HUES64 (cell line): ENCODE data around the gene AGL.
"Not testable (repeated sequence)": the region's sequence is repeated elsewhere in the genome, so short reads cannot be mapped to it uniquely, and the experiment has no call there.

Experiments used
- H3K27ac ChIP-seq: 2 replicates; pipeline ENCODE4 v1.7.0; 2013; ENCODE audit warnings: low read depth, low read length, inconsistent platforms
- H3K27me3 ChIP-seq: 2 replicates; pipeline ENCODE4 v1.6.1; 2013; ENCODE audit warnings: mild to moderate bottlenecking, low read length; ENCODE audit not compliant: insufficient read depth
- H3K36me3 ChIP-seq: 2 replicates; pipeline ENCODE4 v1.6.1; 2013; ENCODE audit warnings: mild to moderate bottlenecking, low read length; ENCODE audit not compliant: insufficient read depth
- H3K4me1 ChIP-seq: 2 replicates; pipeline ENCODE4 v1.6.1; 2013; ENCODE audit warnings: mild to moderate bottlenecking, low read length, moderate library complexity; ENCODE audit not compliant: insufficient read depth
- H3K4me3 ChIP-seq: 2 replicates; pipeline ENCODE4 v1.5.1; 2013; ENCODE audit warnings: mild to moderate bottlenecking, low read length, moderate library complexity
- H3K9ac ChIP-seq: 2 replicates; pipeline ENCODE4 v1.6.1; 2013; ENCODE audit warnings: mild to moderate bottlenecking, low read depth, low read length
- H3K9me3 ChIP-seq: 2 replicates; pipeline ENCODE4 v1.6.1; 2013; ENCODE audit warnings: low read depth, low read length; ENCODE audit not compliant: insufficient read depth
- WGBS: fragments of 150-250, 120-280 bp; methylation state at CpG from one replicate; pipeline ENCODE4 v1.1.7; 2013; ENCODE audit warnings: missing lambda C conversion rate; 5-methylcytosine and 5-hydroxymethylcytosine counted together

AGL gene

DNA sequence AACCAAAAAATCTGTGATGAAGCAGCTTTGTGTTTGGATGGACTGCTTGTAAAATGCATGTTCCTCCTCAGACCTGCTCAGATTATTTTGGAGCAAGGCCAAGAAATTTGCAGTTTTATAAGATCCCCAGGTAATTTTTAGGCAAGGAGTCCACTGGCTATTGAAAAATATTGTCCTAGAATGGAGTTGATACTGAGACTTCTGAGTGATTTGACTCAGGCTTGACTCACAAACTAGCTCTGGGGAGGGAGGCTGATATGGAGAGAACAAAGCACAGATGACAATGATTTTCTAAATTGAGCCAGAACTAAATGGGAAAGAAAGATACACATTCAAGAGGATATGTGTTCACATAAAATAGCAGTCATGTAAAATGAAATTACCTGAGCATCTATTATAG lies 36.7 kb downstream of the AGL start:
- Histone ChIP-seq H3K9ac (no peak overlapping the region), H3K9me3 (0 out of 2 replicates have a peak, but pooled peaks cover 3% of the 10 kb centered on the region), H3K4me1 (peaks cover 14% of the 10 kb centered on the region), H3K4me3 (no peak overlapping the region), H3K27ac (no peak overlapping the region), H3K27me3 (no peaks in the 10 kb centered on the region), H3K36me3 (peaks cover 55% of the 10 kb centered on the region)

DNA sequence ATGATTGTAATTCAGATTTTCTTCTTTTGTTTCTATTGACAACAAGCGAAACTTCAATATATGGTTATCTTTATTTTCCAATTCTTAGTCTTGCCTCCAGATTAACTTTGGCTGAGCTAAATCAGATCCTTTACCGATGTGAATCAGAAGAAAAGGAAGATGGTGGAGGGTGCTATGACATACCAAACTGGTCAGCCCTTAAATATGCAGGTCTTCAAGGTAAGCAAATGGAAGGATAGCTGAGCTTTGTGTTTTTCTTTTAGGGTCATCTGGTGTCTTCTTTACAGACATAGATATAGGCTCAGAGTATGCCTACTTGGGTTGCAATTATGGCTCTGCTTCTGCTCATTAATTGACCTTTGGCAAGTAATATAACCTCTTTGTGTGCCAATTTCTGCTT lies 37.7 kb downstream of the AGL start:
- no peak overlapping the region for H3K4me3 ChIP-seq
- no peak overlapping the region for H3K27ac ChIP-seq
- 87% methylated on average over 2 of the region's 2 CpGs for WGBS
- H3K9ac ChIP-seq: no peak overlapping the region
- H3K36me3 ChIP-seq: peaks cover 55% of the 10 kb centered on the region
- 0 out of 2 replicates have a peak, but pooled peaks cover 3% of the 10 kb centered on the region for H3K9me3 ChIP-seq
- H3K4me1 ChIP-seq: peaks cover 14% of the 10 kb centered on the region
- no peaks in the 10 kb centered on the region for H3K27me3 ChIP-seq

DNA sequence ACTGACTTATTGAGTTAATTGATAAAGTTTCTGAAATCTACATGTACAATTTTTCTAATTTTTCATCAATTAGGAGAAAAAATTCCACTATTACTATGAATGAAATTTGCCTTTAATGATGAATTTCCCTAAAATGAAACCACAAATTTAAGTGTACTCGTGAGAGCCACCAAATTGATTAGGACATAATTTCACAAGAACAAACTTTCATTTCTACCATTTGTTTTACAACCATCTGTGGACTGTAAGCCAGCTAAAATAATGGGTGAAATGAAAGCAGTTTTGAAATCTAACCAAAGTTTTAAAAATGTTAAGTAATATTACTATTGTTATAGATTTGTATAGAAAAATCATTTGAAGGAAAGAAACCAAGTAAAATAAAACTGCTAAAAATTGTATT lies 41.8 kb downstream of the AGL start:
- Histone ChIP-seq H3K27me3 (no peaks in the 10 kb centered on the region), H3K4me3 (no peak overlapping the region), H3K4me1 (peaks cover 2% of the 10 kb centered on the region; the same call in 1 of the 2 replicates), H3K9ac (no peak overlapping the region), H3K27ac (no peak overlapping the region), H3K36me3 (peaks cover 47% of the 10 kb centered on the region), H3K9me3 (no peaks in the 10 kb centered on the region)
- WGBS: 100% methylated on average over 1 of the region's 1 CpG

DNA sequence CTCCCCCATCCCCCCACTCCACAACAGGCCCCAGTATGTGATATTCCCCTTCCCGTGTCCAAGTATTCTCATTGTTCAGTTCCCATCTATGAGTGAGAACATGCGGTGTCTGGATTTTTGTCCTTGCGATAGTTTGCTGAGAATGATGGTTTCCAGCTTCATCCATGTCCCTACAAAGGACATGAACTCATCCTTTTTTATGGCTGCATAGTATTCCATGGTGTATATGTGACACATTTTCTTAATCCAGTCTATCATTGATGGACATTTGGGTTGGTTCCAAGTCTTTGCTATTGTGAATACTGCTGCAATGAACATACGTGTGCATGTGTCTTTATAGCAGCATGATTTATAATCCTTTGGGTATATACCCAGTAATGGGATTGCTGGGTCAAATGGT lies 53.1 kb downstream of the AGL start:
- H3K36me3 ChIP-seq: peaks cover 40% of the 10 kb centered on the region
- H3K9ac ChIP-seq, H3K27ac ChIP-seq, H3K9me3 ChIP-seq, H3K4me3 ChIP-seq, H3K4me1 ChIP-seq, H3K27me3 ChIP-seq: not testable (repeated sequence)
- 98% methylated on average over 3 of the region's 4 CpGs for WGBS

DNA sequence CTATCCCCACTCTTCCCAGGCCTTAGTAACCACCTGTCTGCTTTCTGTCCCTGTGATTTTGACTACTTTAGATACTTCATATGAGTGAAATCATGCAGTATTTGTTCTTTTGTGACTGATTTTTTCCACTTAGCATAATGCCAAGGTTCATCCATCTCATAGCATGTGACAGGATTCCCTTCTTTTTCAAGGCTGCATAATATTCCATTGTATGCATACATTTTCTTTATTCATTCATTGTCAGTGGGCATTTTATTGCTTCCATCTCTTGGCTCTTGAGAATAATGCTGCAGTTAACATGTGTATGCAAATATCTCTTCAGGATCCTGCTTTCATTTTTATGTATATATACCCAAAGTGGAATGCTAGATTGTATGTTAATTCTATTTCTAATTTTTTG lies 56.4 kb downstream of the AGL start:
- peaks cover 4% of the 10 kb centered on the region; the same call in 1 of the 2 replicates for H3K9me3 ChIP-seq

DNA sequence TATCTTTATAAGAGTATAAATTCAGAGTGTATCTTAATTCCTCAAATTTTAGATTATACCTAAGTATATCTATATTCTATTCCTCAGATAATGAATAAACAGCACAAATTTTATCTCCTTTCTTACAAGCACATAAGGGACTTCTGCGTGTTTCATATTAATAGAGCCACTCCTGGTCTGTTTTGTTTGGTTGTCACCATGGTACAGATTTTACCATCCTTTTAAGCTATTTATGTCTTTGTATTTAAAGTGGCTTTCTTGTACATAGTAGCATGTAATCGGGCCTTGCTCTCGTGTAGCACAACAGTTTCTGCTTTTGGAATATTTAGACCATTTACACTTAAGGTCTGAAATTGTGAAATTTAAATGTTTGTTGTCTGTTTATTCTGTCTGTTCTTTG lies 67.1 kb downstream of the AGL start:
- WGBS: 93% methylated on average over 3 of the region's 3 CpGs
- peaks cover 43% of the 10 kb centered on the region for H3K36me3 ChIP-seq
- no peak overlapping the region for H3K27ac ChIP-seq
- no peaks in the 10 kb centered on the region for H3K4me1 ChIP-seq
- no peaks in the 10 kb centered on the region for H3K27me3 ChIP-seq
- H3K4me3 ChIP-seq: no peak overlapping the region
- H3K9me3 ChIP-seq: no peaks in the 10 kb centered on the region
- H3K9ac ChIP-seq: no peak overlapping the region

More for the DNA sequence above, 56.4 kb downstream of the AGL start:
- Histone ChIP-seq H3K27ac (no peak overlapping the region), H3K4me1 (no peaks in the 10 kb centered on the region), H3K4me3 (no peak overlapping the region), H3K27me3 (no peaks in the 10 kb centered on the region), H3K9ac (no peak overlapping the region), H3K36me3 (peaks cover 34% of the 10 kb centered on the region)

DNA sequence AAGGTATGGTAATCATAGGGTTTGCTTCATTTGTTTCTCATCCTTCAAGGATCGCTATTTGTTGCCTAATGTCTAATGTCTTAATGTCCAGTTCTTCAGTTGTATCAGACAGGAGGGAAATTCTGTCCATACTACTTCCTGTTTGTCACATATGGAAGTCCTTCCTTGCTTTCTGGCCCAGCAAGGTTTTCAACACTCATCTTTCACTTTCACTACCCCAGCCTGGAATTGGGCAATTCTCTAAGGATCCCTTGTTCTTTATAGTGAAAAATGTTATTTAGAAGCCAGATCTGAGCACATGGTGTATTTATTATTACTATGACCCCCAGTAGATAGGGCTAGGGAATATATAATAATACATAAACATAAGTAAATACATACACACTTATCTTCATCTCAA lies 69.1 kb downstream of the AGL start:
- Histone ChIP-seq H3K9me3 (no peaks in the 10 kb centered on the region), H3K4me1 (no peaks in the 10 kb centered on the region), H3K4me3 (no peak overlapping the region), H3K27ac (no peak overlapping the region), H3K9ac (no peak overlapping the region), H3K36me3 (peaks cover 25% of the 10 kb centered on the region), H3K27me3 (no peaks in the 10 kb centered on the region)
- 100% methylated on average over 1 of the region's 1 CpG for WGBS

DNA sequence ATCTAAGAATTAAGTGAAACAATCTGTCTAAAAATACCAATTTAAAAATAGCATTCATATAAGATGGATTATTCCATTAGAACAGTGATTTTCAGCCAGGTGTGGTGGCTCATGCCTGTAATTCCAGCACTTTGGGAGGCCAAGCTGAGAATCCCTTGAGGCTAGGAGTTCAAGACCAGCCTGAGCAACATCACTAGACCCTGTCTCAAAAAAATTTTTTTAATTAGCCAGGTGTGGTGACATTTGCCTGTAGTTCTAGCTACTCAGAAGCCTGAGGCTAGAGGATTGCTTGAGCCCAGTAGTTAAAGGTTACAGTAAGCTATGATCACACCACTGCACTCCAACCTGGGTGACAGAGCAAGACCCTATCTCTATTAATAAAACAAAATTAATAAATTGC lies 84.6 kb downstream of the AGL start:
- Histone ChIP-seq H3K9ac (no peak overlapping the region), H3K27ac (no peak overlapping the region), H3K4me1 (0 out of 2 replicates have a peak, but pooled peaks cover 2% of the 10 kb centered on the region), H3K27me3 (no peaks in the 10 kb centered on the region), H3K4me3 (no peak overlapping the region), H3K9me3 (no peaks in the 10 kb centered on the region), H3K36me3 (no peaks in the 10 kb centered on the region)

DNA sequence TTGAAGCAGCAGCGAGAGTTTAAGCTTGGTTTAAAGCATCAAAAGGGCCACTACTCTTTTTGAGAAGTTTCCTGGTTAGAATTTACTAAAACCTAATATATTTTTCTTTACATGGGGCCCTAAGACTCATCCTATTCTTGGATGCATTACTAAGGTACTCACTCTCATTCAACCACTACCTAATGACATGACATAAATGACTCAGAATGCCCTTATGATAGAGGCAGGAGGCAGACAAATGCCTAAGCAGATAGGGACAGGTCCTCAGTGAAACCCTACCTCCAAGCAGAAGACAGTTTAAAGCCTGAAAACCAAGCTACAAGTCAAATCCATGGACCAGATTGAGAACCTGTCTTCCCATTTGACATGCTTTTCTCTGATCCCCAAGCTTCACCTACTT lies 85.4 kb downstream of the AGL start:
- WGBS: 100% methylated on average over 1 of the region's 1 CpG
- Histone ChIP-seq H3K9me3 (no peaks in the 10 kb centered on the region), H3K27ac (no peak overlapping the region), H3K4me3 (no peak overlapping the region), H3K36me3 (no peaks in the 10 kb centered on the region), H3K4me1 (no peaks in the 10 kb centered on the region), H3K9ac (no peak overlapping the region), H3K27me3 (no peaks in the 10 kb centered on the region)

DNA sequence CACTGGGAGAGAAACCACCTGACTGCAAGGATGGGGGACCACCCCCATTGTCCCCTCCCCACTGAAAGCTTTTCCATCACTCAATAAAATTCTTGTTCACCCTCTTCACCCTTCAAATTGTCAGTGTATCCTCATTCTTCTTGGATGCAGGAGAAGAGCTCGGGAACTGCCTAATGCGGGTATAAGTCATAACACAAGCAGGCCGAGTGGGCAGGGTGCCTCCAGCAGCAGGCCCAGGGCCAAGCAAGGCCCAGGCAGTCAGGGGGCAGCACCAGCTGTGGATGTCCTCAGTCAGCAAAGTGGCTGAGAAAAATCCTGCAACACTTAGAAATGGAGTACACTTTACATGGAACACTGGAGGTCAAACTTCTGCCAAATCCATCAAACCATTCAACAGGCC lies 85.9 kb downstream of the AGL start:
- Histone ChIP-seq H3K4me1 (no peaks in the 10 kb centered on the region), H3K36me3 (no peaks in the 10 kb centered on the region), H3K4me3 (no peak overlapping the region), H3K27ac (no peak overlapping the region), H3K9ac (no peak overlapping the region), H3K27me3 (no peaks in the 10 kb centered on the region), H3K9me3 (no peaks in the 10 kb centered on the region)
- 96% methylated on average over 3 of the region's 3 CpGs for WGBS

DNA sequence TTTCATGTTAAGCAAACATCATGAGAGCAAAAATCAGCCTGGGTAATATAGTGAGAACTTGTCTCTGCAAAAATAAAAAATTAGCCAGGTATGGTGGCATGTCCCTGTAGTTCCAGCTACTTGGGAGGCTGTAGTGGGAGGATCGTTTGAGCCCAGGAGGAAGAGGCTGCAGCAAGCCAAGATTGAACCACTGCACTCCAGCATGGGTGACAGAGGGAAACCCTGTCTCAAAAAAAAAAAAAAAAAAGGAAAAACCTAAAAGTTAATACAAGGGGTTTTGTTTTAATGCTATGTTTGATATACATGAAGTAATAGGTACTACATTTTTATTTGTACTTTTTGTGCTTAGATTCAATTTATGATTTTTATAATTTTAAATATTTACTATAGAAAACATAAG lies 92.6 kb downstream of the AGL start:
- Histone ChIP-seq H3K4me1 (no peaks in the 10 kb centered on the region), H3K27me3 (no peaks in the 10 kb centered on the region), H3K27ac (no peak overlapping the region), H3K4me3 (no peak overlapping the region), H3K9me3 (no peaks in the 10 kb centered on the region), H3K36me3 (no peaks in the 10 kb centered on the region), H3K9ac (no peak overlapping the region)
- WGBS: 79% methylated on average over 1 of the region's 1 CpG

DNA sequence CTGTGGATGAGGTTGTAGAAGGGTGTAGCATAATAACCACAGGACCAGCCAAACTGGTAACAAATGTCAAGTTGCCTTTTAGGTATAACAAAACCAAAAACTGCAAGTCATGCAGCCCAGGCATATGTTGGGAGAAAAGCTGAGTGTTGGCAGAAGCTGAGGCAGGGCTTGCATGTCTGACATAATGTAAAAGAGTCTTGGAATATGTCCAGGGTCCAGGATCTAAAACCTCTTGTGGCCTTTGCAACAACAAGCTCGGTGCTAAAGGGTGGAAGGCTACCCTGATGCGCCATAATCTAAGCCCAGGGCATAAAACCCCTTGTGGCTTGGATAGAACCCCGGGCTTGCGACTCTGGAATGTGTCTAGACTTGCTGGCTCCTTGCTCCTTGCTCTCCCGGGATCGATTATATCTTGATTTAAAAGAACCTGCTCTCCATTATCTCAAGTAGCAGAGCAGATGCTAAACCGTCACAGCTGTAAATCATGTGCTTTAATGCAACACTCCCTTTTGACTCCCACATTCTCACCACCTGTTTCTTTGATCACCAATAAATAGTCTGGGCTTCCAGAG lies 93.1 kb downstream of the AGL start:
- Histone ChIP-seq H3K4me3 (no peak overlapping the region), H3K9ac (no peak overlapping the region), H3K27me3 (no peaks in the 10 kb centered on the region), H3K4me1 (no peaks in the 10 kb centered on the region), H3K9me3 (no peaks in the 10 kb centered on the region), H3K36me3 (no peaks in the 10 kb centered on the region), H3K27ac (no peak overlapping the region)
- WGBS: 88% methylated on average over 7 of the region's 7 CpGs
